Measurements from ENCODE around the gene CCDC87. TPM values are rescaled to one million over a fixed set of nuclear protein-coding genes. Genes with fewer than 3 reads are reported as not detected.
"Not testable (repeated sequence)": the region's sequence is repeated elsewhere in the genome, so short reads cannot be mapped to it uniquely, and the experiment has no call there.

CCDC87 gene
- total RNA-seq, 4 donors from 2014 or later: 0.35 to 0.38 TPM; not detected in 2

GRCh38 chr11:66586136-66586535, 6.7 kb downstream of the CCDC87 start:
- DNase-seq: no peak
- Histone ChIP-seq H3K4me1 (no peaks in the 10 kb centered on the region), H3K27ac (no peak overlapping the region), H3K36me3 (no peaks in the 10 kb centered on the region), H3K27me3 (no peaks in the 10 kb centered on the region), H3K9me3 (no peaks in the 10 kb centered on the region), H3K4me3 (no peak overlapping the region)
- no peak for TF ChIP-seq CTCF (IDR thresholded peaks at IDR 0.05)
- no peak for TF ChIP-seq POLR2A (IDR thresholded peaks at IDR 0.05)

GRCh38 chr11:66585447-66585846, 7.4 kb downstream of the CCDC87 start:
- not testable (repeated sequence) for H3K27me3 ChIP-seq, H3K36me3 ChIP-seq, H3K4me3 ChIP-seq, H3K9me3 ChIP-seq, H3K27ac ChIP-seq, DNase-seq, H3K4me1 ChIP-seq

GRCh38 chr11:66582565-66583147, 10.2 kb downstream of the CCDC87 start:
- H3K36me3 ChIP-seq, H3K27ac ChIP-seq, H3K4me1 ChIP-seq, H3K27me3 ChIP-seq, DNase-seq, H3K9me3 ChIP-seq, H3K4me3 ChIP-seq: not testable (repeated sequence)

- Histone ChIP-seq H3K9me3 (no peaks in the 10 kb centered on the region), H3K27ac (no peak overlapping the region), H3K4me1 (peaks cover 0 to 4% (median 3%) of the 10 kb centered on the region in 4 donors), H3K36me3 (no peaks in the 10 kb centered on the region), H3K27me3 (no peaks in the 10 kb centered on the region), H3K4me3 (no peak overlapping the region)
- TF ChIP-seq CTCF (IDR thresholded peaks at IDR 0.05) (no peak), POLR2A (IDR thresholded peaks at IDR 0.05) (no peak)
- no peak for DNase-seq
Observed at GRCh38 chr11:66581261-66581660, 11.6 kb downstream of the CCDC87 start.

GRCh38 chr11:66580803-66581202, 12.1 kb downstream of the CCDC87 start:
- peaks cover 0 to 4% (median 3%) of the 10 kb centered on the region in 4 donors for H3K4me1 ChIP-seq
- H3K9me3 ChIP-seq: no peaks in the 10 kb centered on the region
- H3K27ac ChIP-seq: no peak overlapping the region
- no peak for DNase-seq
- no peak overlapping the region for H3K4me3 ChIP-seq
- H3K27me3 ChIP-seq: no peaks in the 10 kb centered on the region
- TF ChIP-seq POLR2A (IDR thresholded peaks at IDR 0.05): no peak
- TF ChIP-seq CTCF (IDR thresholded peaks at IDR 0.05): no peak
- no peaks in the 10 kb centered on the region for H3K36me3 ChIP-seq

- DNase-seq: peak; percentile 79 to 90 (median 85)
- no peaks in the 10 kb centered on the region for H3K36me3 ChIP-seq
- H3K9me3 ChIP-seq: no peaks in the 10 kb centered on the region
- H3K27ac ChIP-seq: no peak overlapping the region
- peaks cover 0 to 4% (median 3%) of the 10 kb centered on the region in 4 donors for H3K4me1 ChIP-seq
- no peak overlapping the region for H3K4me3 ChIP-seq
- H3K27me3 ChIP-seq: no peaks in the 10 kb centered on the region
- TF ChIP-seq POLR2A (IDR thresholded peaks at IDR 0.05) (no peak), CTCF (IDR thresholded peaks at IDR 0.05) (peak; percentile 81 to 91 (median 88))
Observed at GRCh38 chr11:66579017-66579606, 13.8 kb downstream of the CCDC87 start.

- Histone ChIP-seq H3K4me3 (no peak overlapping the region), H3K4me1 (peaks cover 0 to 9% (median 2%) of the 10 kb centered on the region in 4 donors), H3K36me3 (no peaks in the 10 kb centered on the region), H3K27ac (no peak overlapping the region), H3K27me3 (no peaks in the 10 kb centered on the region), H3K9me3 (no peaks in the 10 kb centered on the region)
- DNase-seq: no peak
- no peak for TF ChIP-seq CTCF (IDR thresholded peaks at IDR 0.05)
- no peak for TF ChIP-seq POLR2A (IDR thresholded peaks at IDR 0.05)
Observed at GRCh38 chr11:66570850-66571180, 22.0 kb downstream of the CCDC87 start.

All from Peyer's patch (tissue), 4 donors.